Panc1 (cell line): ENCODE data around the gene NUDT15. TPM values are rescaled to one million over a fixed set of nuclear protein-coding genes. Genes with fewer than 3 reads are reported as not detected.

Source experiments
- ATAC-seq: fragments of 200-7000 bp; cut with Tn5 transposase; 2 replicates; pipeline ENCODE4 v1.9.1; 2020; ENCODE audit warnings: mild to moderate bottlenecking, moderate library complexity
- BruUV-seq: library from RNA; stranded (reverse); fragments of 400-500 nt; replicated peaks from 2 replicates; lab custom pipeline; 2021; lab: Mats Ljungman, UMichigan
- CTCF ChIA-PET: fragments of 300-600 bp; sonication (Branson Sonifier 250); formaldehyde crosslinking; loops from one replicate; lab custom pipeline; 2022; ENCODE audit warnings: antibody characterized with exemption; lab: Charles Lee
- POLR2A ChIA-PET: fragments of 300-600 bp; sonication (Branson Sonifier 250); formaldehyde crosslinking; loops from one replicate; lab custom pipeline; 2022; ENCODE audit warnings: antibody characterized with exemption; lab: Charles Lee
- DNase-seq: peaks from one replicate; pipeline ENCODE4 v3.0.0-alpha.2; 2010; ENCODE audit warnings: low read depth, low spot score
- H3K27ac ChIP-seq: 2 replicates; pipeline ENCODE4 v1.5.1; 2011; ENCODE audit warnings: mild to moderate bottlenecking, low read length, inconsistent platforms
- H3K27me3 ChIP-seq: fragments of 200-500 bp; sonication (Bioruptor generic); 2 replicates; pipeline ENCODE4 v1.6.0; 2014; ENCODE audit warnings: low read length, inconsistent platforms; ENCODE audit not compliant: control insufficient read depth, insufficient read depth
- H3K36me3 ChIP-seq: fragments of 200-500 bp; sonication (Bioruptor generic); 2 replicates; pipeline ENCODE4 v1.5.1; 2014; ENCODE audit warnings: inconsistent platforms, mild to moderate bottlenecking, low read length, moderate library complexity; ENCODE audit not compliant: control insufficient read depth, insufficient read depth
- H3K4me1 ChIP-seq: 2 replicates; pipeline ENCODE4 v1.5.1; 2011; ENCODE audit warnings: inconsistent platforms, mild to moderate bottlenecking, low read length, moderate library complexity; ENCODE audit not compliant: control insufficient read depth, insufficient read depth
- H3K4me3 ChIP-seq, 2 experiments: 2 replicates each; pipeline ENCODE4 v1.5.1; 2011 to 2012; ENCODE audit warnings: low read depth in 2 of 2, low read length in 2 of 2, mild to moderate bottlenecking in 2 of 2, inconsistent platforms in 1 of 2, moderate library complexity in 1 of 2
- H3K9me3 ChIP-seq: fragments of 200-500 bp; sonication (Bioruptor generic); 2 replicates; pipeline ENCODE4 v1.5.1; 2014; ENCODE audit warnings: low read depth, mild to moderate bottlenecking, inconsistent platforms, low read length, moderate library complexity; ENCODE audit not compliant: control insufficient read depth, insufficient read depth
- CTCF ChIP-seq: fragments of 450-650 bp; IDR thresholded peaks from 2 replicates; pipeline ENCODE4 v1.5.1; 2017; ENCODE audit warnings: mild to moderate bottlenecking
- POLR2AphosphoS5 ChIP-seq: IDR thresholded peaks from 2 replicates; pipeline ENCODE4 v1.6.1; 2012; ENCODE audit warnings: mild to moderate bottlenecking, low read depth, low read length, moderate library complexity
- REST ChIP-seq, 2 experiments: IDR thresholded peaks; 2 replicates each; pipeline ENCODE4 v1.6.1; 2011 to 2012; ENCODE audit warnings: low read depth in 2 of 2, control low read depth in 1 of 2, low read length in 1 of 2, mild to moderate bottlenecking in 1 of 2, moderate library complexity in 1 of 2; ENCODE audit not compliant: insufficient read depth in 1 of 2
- SIN3A ChIP-seq: IDR thresholded peaks from 2 replicates; pipeline ENCODE4 v1.6.1; 2012; ENCODE audit warnings: low read depth, mild to moderate bottlenecking, low read length, moderate library complexity, borderline replicate concordance; ENCODE audit not compliant: insufficient read depth
- TCF7L2 ChIP-seq: IDR thresholded peaks from 2 replicates; pipeline ENCODE4 v1.6.1; 2011; ENCODE audit warnings: mild to moderate bottlenecking, low read depth, low read length, inconsistent platforms
- in situ Hi-C: cut with HindIII; loops from 2 replicates; pipeline ENCODE4 v1.10.0; 2016; ENCODE audit warnings: low sequenced_read_pairs, low pct_unique_long_range_greater_than_20kb
- intact Hi-C: fragments of 100-400 bp; cut with micrococcal nuclease; formaldehyde crosslinking; loops from one replicate; pipeline ENCODE4 v1.10.0; 2022; ENCODE audit not compliant: unreplicated experiment
- total RNA-seq: library from RNA; stranded (reverse); gene quantifications from one replicate; pipeline ENCODE4 v1.2.1, GENCODE V29; 2021; ENCODE audit not compliant: unreplicated experiment

NUDT15 gene
- total RNA-seq, 1 experiment from 2014 or later, result 18.9 TPM

GRCh38 chr13:48068952-48069351, 31.4 kb downstream of the NUDT15 start:
- intact Hi-C loops, result no loop called here
- TF ChIP-seq REST (IDR thresholded peaks at IDR 0.05; ENCODE audit: insufficient read depth in 1 of 2, low read depth in 2 of 2, low read length in 1 of 2), result no peak
- no peak for TF ChIP-seq CTCF
- no peak for TF ChIP-seq POLR2AphosphoS5
- TF ChIP-seq SIN3A, result no peak
- no peak for TF ChIP-seq TCF7L2
- no peak for ATAC-seq
- no peak for DNase-seq
- in situ Hi-C loops, result no loop called here
- BruUV-seq, result no TSS peak
- H3K9me3 ChIP-seq, result peaks cover 13% of the 10 kb centered on the region; the same call in 1 of the 2 replicates
- H3K27ac ChIP-seq, result no peak overlapping the region
- ChIA-PET POLR2A (no interaction called here), CTCF (no interaction called here)
- no peaks in the 10 kb centered on the region; the same call in 1 of the 2 replicates for H3K4me1 ChIP-seq
- no peak overlapping the region for H3K4me3 ChIP-seq
- H3K36me3 ChIP-seq, result no peaks in the 10 kb centered on the region; the same call in 1 of the 2 replicates
- no peaks in the 10 kb centered on the region for H3K27me3 ChIP-seq

- Histone ChIP-seq H3K27ac (no peak overlapping the region), H3K4me3 (no peak overlapping the region), H3K4me1 (no peaks in the 10 kb centered on the region; the same call in 1 of the 2 replicates), H3K27me3 (no peaks in the 10 kb centered on the region), H3K9me3 (peaks cover 13% of the 10 kb centered on the region; the same call in 1 of the 2 replicates), H3K36me3 (no peaks in the 10 kb centered on the region; the same call in 1 of the 2 replicates)
- POLR2A ChIA-PET, result no interaction called here
- CTCF ChIA-PET, result no interaction called here
- no TSS peak for BruUV-seq
- in situ Hi-C loops (no loop called here), intact Hi-C loops (no loop called here)
- TF ChIP-seq REST (IDR thresholded peaks at IDR 0.05; ENCODE audit: insufficient read depth in 1 of 2, low read depth in 2 of 2, low read length in 1 of 2), result no peak
- TF ChIP-seq SIN3A, result no peak
- no peak for TF ChIP-seq TCF7L2
- no peak for TF ChIP-seq CTCF
- TF ChIP-seq POLR2AphosphoS5, result no peak
- DNase-seq (no peak), ATAC-seq (no peak)
Measured at GRCh38 chr13:48069573-48069972, 32.0 kb downstream of the NUDT15 start.
